ENCODE data around the gene PPA2. TPM values are rescaled to one million over a fixed set of nuclear protein-coding genes. Genes with fewer than 3 reads are reported as not detected.

PPA2 gene
- polyA plus RNA-seq, 1 donor from 2014 or later = 151 TPM

DNA sequence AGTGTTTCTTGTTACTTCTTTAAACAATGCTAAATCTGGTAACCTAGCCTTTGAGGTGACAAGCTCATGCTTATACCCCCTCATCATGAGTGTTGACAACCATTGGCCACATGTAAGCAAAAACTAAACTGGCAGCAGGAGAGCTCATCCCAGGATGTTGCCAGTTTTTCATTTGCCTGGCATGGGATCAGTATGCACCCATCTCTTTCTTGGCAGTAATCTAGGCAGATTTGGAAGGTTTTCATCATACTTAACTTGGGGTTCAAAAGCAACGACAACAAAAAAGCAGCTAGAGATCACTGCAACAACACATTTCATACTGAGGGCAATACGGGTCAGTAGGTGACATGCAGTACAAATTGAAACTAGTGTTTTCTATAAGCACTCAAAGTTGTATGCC, 122.0 kb downstream of the PPA2 start:
- Histone ChIP-seq H3K79me2 (replicated peaks; ENCODE audit: insufficient read depth, low read length) (no peaks in the 10 kb centered on the region), H4K20me1 (ENCODE audit: insufficient read depth) (no peaks in the 10 kb centered on the region), H3K9me3 (ENCODE audit: low read length) (no peaks in the 10 kb centered on the region), H3K9me2 (ENCODE audit: insufficient read depth, low read length) (no peaks in the 10 kb centered on the region), H3K36me3 (ENCODE audit: insufficient read depth, low read length) (no peaks in the 10 kb centered on the region), H3K27ac (ENCODE audit: low read length) (no peak overlapping the region), H3K9ac (ENCODE audit: low read length) (no peak overlapping the region), H3K27me3 (ENCODE audit: insufficient read depth, low read depth, low read length) (no peaks in the 10 kb centered on the region), H2AFZ (ENCODE audit: low read depth, low read length) (no peak overlapping the region), H3K4me2 (ENCODE audit: low read length) (no peak overlapping the region), H3K4me3 (ENCODE audit: low read length) (no peak overlapping the region), H3F3A (ENCODE audit: insufficient read depth, low read length, poor library complexity, severe bottlenecking) (no peaks in the 10 kb centered on the region)
- TF ChIP-seq EZH2 (IDR thresholded peaks at IDR 0.05; ENCODE audit: borderline replicate concordance, insufficient read depth, low read length, poor library complexity, severe bottlenecking) (no peak), EP300 (conservative IDR thresholded peaks at IDR 0.05; ENCODE audit: poor library complexity, severe bottlenecking) (no peak), CTCF (IDR thresholded peaks at IDR 0.05; ENCODE audit: poor library complexity, severe bottlenecking) (no peak), SMC3 (conservative IDR thresholded peaks at IDR 0.05; ENCODE audit: poor library complexity) (no peak), POLR2AphosphoS5 (IDR thresholded peaks at IDR 0.05) (no peak)

GRCh38 chr4:105350859-105351490, 122.9 kb downstream of the PPA2 start:
- Histone ChIP-seq H3K9me3 (ENCODE audit: low read length) (no peaks in the 10 kb centered on the region), H4K20me1 (ENCODE audit: insufficient read depth) (no peaks in the 10 kb centered on the region), H3K27me3 (ENCODE audit: insufficient read depth, low read depth, low read length) (no peaks in the 10 kb centered on the region), H3K36me3 (ENCODE audit: insufficient read depth, low read length) (no peaks in the 10 kb centered on the region), H3K9ac (ENCODE audit: low read length) (no peak overlapping the region), H3K4me2 (ENCODE audit: low read length) (no peak overlapping the region), H3K4me3 (ENCODE audit: low read length) (no peak overlapping the region), H3K79me2 (replicated peaks; ENCODE audit: insufficient read depth, low read length) (no peaks in the 10 kb centered on the region), H3K27ac (ENCODE audit: low read length) (no peak overlapping the region), H2AFZ (ENCODE audit: low read depth, low read length) (no peak overlapping the region), H3K9me2 (ENCODE audit: insufficient read depth, low read length) (no peaks in the 10 kb centered on the region), H3F3A (ENCODE audit: insufficient read depth, low read length, poor library complexity, severe bottlenecking) (no peaks in the 10 kb centered on the region)
- TF ChIP-seq TAF1 (IDR thresholded peaks at IDR 0.05; ENCODE audit: low read depth) = no peak
- no peak for TF ChIP-seq POLR2AphosphoS5 (IDR thresholded peaks at IDR 0.05)
- no peak for TF ChIP-seq EZH2 (IDR thresholded peaks at IDR 0.05; ENCODE audit: borderline replicate concordance, insufficient read depth, low read length, poor library complexity, severe bottlenecking)
- TF ChIP-seq RAD21 (conservative IDR thresholded peaks at IDR 0.05) = no peak
- TF ChIP-seq, protein P1, sequence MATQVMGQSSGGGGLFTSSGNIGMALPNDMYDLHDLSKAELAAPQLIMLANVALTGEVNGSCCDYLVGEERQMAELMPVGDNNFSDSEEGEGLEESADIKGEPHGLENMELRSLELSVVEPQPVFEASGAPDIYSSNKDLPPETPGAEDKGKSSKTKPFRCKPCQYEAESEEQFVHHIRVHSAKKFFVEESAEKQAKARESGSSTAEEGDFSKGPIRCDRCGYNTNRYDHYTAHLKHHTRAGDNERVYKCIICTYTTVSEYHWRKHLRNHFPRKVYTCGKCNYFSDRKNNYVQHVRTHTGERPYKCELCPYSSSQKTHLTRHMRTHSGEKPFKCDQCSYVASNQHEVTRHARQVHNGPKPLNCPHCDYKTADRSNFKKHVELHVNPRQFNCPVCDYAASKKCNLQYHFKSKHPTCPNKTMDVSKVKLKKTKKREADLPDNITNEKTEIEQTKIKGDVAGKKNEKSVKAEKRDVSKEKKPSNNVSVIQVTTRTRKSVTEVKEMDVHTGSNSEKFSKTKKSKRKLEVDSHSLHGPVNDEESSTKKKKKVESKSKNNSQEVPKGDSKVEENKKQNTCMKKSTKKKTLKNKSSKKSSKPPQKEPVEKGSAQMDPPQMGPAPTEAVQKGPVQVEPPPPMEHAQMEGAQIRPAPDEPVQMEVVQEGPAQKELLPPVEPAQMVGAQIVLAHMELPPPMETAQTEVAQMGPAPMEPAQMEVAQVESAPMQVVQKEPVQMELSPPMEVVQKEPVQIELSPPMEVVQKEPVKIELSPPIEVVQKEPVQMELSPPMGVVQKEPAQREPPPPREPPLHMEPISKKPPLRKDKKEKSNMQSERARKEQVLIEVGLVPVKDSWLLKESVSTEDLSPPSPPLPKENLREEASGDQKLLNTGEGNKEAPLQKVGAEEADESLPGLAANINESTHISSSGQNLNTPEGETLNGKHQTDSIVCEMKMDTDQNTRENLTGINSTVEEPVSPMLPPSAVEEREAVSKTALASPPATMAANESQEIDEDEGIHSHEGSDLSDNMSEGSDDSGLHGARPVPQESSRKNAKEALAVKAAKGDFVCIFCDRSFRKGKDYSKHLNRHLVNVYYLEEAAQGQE (IDR thresholded peaks at IDR 0.05; ENCODE audit: borderline replicate concordance) = no peak
- TF ChIP-seq CTCF (IDR thresholded peaks at IDR 0.05; ENCODE audit: poor library complexity, severe bottlenecking) = no peak
- TF ChIP-seq MXI1 (conservative IDR thresholded peaks at IDR 0.05; ENCODE audit: poor library complexity, severe bottlenecking) = no peak
- TF ChIP-seq SMC3 (conservative IDR thresholded peaks at IDR 0.05; ENCODE audit: poor library complexity) = no peak
- TF ChIP-seq EP300 (conservative IDR thresholded peaks at IDR 0.05; ENCODE audit: poor library complexity, severe bottlenecking) = no peak

Measured in neural cell (in vitro differentiated cells).